H1 (cell line): Measurements from ENCODE around the gene FBXO17. TPM values are rescaled to one million over a fixed set of nuclear protein-coding genes. Genes with fewer than 3 reads are reported as not detected.

Experiments used
- CREB1 ChIP-seq: IDR thresholded peaks from 2 replicates; pipeline ENCODE4 v1.6.1; 2012; ENCODE audit warnings: inconsistent platforms
- CTBP2 ChIP-seq: IDR thresholded peaks from 2 replicates; pipeline ENCODE4 v1.7.0; 2011; ENCODE audit warnings: borderline replicate concordance, mild to moderate bottlenecking, moderate library complexity, mixed read lengths, low read length; ENCODE audit not compliant: insufficient read depth, insufficient read length
- JUND ChIP-seq: IDR thresholded peaks from 2 replicates; pipeline ENCODE4 v1.6.1; 2011; ENCODE audit warnings: mild to moderate bottlenecking, improper control_type of control experiment, low read length
- NRF1 ChIP-seq: IDR thresholded peaks from 2 replicates; pipeline ENCODE4 v1.6.1; 2011; ENCODE audit warnings: mild to moderate bottlenecking, low read depth, low read length, improper control_type of control experiment
- SP2 ChIP-seq: IDR thresholded peaks from 2 replicates; pipeline ENCODE4 v1.6.1; 2012; ENCODE audit warnings: mild to moderate bottlenecking, low read length, inconsistent platforms
- SUZ12 ChIP-seq: fragments of 200-600 bp; sonication (generic); IDR thresholded peaks from 2 replicates; pipeline ENCODE4 v1.6.1; 2012; ENCODE audit warnings: mild to moderate bottlenecking, inconsistent platforms, low read length, moderate library complexity, mixed read lengths
- ZNF274 ChIP-seq: IDR thresholded peaks from 2 replicates; pipeline ENCODE4 v1.7.0; 2012; ENCODE audit warnings: low read length, borderline replicate concordance; ENCODE audit errors: extremely low read depth
- polyA plus RNA-seq, 7 experiments: library from polyadenylated mRNA; depleted of rRNA in 3 of 7; stranded (reverse) in 5 of 7; unstranded in 2 of 7; fragments of >200 nt in 5 of 7; fragments of 200-250 nt in 2 of 7; gene quantifications; 1 replicate in 5 of 7; 2 replicates in 1 of 7; 4 replicates in 1 of 7; pipeline versions ENCODE4 v1.2.1 to v1.2.3, GENCODE V29; 2011 to 2013; ENCODE audit warnings: missing spikeins in 2 of 7, mixed read lengths in 2 of 7
- total RNA-seq: library from RNA; stranded (reverse); fragmentation: NEBNext Ultra II Directional; extraction: Animal tissue kit (Norgen Biotek cat#: 25700); gene quantifications from 2 replicates; pipeline ENCODE4 v1.2.1, GENCODE V29; 2021
- TF ChIP-seq, protein P1 (sequence below): IDR thresholded peaks from 2 replicates; pipeline ENCODE4 v1.6.1; 2012; ENCODE audit warnings: low read length, inconsistent platforms

The FBXO17 gene
- total and polyA plus RNA-seq, 2 of the 8 experiments (the other 6 are each of a cell fraction or from before 2014, with no cell fraction given), result 11.7 to 15.3 TPM

DNA sequence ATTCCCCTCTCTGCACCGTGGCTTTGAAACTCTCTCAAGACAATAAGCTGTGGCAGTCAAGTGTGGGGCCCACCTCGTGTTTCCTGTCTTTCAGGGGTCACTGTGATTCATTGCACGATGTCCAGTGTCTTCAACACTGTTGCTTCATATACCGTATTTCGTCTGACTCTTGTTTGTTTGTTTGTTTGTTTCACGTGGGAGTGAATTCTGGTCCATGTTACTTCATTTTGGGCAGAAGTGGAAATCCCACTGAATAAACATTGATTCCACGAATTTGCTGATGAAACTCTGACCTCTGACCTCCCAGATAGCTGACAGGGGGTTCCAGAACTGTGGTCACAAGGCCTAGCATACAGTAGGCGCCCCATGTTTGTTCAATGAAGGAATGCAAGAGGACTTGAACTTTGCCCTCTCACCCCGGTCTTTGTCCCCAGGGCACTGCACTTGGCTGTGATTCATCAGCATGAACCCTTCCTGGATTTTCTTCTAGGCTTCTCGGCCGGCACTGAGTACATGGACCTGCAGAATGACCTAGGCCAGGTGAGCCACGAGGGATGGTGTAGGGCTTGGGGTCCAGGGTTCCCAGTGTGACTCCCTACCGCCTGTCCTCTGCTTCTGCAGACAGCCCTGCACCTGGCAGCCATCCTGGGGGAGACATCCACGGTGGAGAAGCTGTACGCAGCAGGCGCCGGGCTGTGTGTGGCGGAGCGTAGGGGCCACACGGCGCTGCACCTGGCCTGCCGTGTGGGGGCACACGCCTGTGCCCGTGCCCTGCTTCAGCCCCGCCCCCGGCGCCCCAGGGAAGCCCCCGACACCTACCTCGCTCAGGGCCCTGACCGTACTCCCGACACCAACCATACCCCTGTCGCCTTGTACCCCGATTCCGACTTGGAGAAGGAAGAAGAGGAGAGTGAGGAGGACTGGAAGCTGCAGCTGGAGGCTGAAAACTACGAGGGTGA is 70.7 kb downstream of the FBXO17 start (continued):
- TF ChIP-seq SP2 (no peak), CREB1 (no peak), NRF1 (no peak), JUND (no peak), ZNF274 (no peak), SUZ12 (no peak), CTBP2 (no peak)
- TF ChIP-seq, protein P1, sequence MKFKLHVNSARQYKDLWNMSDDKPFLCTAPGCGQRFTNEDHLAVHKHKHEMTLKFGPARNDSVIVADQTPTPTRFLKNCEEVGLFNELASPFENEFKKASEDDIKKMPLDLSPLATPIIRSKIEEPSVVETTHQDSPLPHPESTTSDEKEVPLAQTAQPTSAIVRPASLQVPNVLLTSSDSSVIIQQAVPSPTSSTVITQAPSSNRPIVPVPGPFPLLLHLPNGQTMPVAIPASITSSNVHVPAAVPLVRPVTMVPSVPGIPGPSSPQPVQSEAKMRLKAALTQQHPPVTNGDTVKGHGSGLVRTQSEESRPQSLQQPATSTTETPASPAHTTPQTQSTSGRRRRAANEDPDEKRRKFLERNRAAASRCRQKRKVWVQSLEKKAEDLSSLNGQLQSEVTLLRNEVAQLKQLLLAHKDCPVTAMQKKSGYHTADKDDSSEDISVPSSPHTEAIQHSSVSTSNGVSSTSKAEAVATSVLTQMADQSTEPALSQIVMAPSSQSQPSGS, result no peak
